Measurements from ENCODE around the gene GDI2.
A peak's percentile ranks its signal among the peaks of the same experiment; 100 is the strongest.
"Not testable (repeated sequence)": the region's sequence is repeated elsewhere in the genome, so short reads cannot be mapped to it uniquely, and the experiment has no call there.

GDI2 gene

DNA sequence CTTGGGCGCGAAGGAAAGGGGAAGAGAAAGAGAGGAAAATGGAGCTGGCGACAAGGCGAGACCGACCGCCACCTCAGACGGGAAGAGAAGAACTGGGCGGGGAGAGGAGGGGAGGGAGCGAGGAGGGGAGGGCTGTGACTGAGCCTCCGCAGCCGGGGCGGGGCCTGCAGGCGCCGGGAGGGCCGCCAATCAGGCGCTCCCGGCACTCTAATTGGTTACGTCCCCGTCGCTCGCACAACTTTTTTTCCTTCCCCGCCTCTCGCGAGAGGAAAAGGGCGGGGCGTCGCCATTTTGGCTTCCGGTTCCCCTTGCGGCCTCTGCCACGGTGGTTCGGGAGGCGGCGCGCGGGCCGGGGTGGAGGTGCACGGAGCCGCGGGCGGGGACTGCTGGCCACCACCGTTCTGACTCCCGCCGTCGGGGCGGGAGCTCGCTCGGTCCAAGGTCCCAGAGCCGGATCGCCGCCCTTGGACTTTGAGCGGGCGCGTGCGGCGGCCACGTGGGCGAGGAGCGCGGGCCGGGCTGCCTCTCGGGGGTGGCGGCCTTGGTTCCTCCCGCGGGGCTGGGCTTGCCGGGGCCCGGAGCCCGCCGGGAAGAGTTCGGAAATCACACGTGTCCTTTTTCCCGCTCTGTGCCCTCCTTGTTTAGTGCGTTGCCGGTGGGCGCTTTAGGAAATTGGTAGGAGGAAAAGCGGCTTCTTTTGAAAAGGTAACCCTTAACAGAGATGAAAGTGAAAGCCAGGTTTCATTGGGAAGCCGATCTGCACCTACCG, at the start of gene GDI2:
Gene GDI2 (minus strand): TSS at position 94 of the 769 bp plus-strand sequence. CDS start 176 bp downstream, outside the sequence.
- DNase-seq: peak; percentile 84

DNA sequence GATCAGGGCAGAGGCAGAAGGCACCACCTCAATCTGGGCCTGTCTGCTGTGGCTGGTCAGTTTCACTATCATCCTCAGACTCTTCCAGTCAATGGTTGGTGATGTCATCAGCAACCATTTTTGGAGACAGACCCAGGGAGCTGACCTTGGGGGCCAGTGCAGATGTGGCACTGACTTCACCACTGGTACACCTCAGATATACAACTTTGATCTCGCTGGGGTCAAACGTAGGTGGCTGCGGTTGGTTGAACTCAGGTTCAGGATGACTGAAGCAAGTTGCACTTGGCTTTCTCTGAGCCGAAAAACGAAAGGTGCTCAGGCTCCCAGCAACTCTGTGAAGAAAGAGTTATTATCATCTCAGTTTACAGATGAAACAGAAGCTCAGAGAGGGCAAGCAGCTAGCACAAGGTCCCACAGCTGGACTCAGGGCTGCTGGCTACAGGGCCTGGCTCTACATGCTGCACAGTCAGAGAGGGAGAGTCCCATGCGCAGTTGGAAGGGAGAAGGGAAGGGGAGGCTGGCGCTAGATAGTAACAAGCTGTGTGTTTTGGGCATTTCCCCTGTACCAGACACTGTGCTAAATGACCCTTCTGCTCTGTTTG, 49.2 kb upstream of the GDI2 start:
- no peak for DNase-seq

DNA sequence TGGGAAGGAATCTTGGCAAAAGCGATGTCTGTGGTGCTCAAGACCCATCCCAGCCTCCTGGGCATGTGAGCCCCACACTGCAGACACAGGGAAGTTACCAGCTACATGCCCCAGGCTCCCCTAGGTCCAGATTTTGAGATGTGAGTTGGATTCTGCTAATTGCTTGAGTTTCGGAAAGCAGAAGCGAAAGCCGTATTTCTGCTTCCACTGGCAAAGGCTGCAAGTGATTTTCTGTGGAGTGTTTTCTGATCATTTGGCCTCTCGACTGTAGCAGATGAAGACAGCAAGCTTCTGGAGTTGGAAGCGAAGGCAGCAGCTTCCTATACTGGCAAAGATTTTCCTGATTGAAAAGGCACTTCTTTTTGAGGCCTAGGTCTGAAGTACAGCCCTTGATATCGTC, 46.8 kb upstream of the GDI2 start:
- DNase-seq: no peak

DNA sequence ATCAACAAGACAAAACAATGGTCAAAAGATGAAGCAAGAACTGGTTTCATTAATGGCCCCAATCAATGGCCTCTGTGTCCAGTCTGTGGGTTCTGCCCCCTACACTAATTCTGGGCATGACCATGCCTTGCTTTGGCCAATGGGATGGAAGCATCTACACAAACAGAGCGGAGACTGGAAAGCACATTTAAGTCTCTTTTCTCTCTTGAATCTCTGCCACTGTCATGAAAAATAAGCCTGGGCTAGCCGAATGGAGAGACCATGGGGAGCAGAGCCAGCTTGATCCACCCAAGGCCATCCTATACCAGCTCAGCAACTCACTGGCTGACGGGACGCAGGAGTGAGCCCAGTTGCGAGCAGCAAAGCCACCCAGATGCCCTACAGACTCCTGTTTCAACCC, 45.6 kb upstream of the GDI2 start:
- no peak for DNase-seq

DNA sequence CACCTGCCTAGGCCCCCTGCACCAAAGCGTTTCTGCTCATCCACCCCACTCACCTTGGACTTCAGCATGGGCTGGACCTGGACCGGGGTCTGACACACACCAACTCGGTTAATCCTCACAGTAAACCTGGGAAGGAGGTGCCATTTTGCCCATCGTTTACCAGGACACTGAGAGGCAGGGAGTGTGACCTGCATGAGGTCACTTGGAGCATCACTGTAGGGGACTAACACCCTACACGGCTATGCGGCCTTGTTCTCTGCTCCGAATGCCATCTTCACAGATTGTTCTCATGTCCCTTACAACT, 43.4 kb upstream of the GDI2 start:
- no peak for DNase-seq

DNA sequence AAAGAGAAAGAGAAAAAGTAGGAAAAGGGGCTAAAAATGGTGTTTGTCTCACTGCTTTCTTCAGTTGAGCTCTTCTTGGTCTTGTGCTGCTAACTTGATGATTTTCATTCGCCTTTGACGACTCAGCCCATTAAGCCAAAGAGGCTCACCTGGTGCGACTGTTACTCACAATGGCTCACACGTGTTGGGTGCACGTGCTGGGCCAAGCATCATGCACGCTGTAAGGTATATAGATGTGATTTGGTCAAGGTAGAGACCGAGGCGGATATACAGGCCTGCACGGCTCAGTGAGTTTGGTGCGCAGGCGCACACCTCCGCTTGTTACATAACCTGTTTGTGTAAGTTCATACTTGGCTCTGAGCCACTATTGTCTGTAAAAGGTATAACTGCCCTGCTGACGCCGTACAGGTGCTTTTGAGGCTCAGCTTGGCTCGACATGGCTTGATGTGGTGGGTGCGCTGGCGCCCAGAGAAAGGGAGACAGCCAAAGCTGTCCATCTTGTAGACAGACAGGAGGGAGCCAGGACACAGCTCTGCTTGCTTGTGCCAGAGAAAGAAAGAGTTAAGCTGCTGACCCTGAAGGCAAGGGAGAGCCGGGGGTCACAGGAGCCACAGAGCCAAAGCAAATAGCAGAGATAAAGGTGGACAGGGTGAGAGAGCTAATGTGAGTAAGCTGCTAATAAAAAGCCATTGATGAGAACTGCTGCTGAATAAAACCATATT, 42.9 kb upstream of the GDI2 start:
- no peak for DNase-seq

DNA sequence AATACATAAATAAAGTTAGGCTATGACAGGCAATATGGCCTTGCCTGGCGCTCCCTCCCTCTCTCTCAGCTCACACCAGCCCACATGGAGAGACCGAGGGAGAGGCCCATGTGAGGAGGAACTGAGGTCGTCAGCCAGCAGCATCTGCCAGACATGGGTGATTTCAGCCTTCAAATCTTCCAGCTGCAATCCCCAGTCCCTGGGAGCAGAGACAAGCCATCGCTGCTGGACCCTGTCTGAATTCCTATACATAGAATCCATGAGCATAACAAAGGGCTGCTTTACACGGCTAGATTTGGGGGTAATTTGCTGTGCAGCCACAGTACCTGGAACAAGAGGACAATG, 40.9 kb upstream of the GDI2 start:
- no peak for DNase-seq

DNA sequence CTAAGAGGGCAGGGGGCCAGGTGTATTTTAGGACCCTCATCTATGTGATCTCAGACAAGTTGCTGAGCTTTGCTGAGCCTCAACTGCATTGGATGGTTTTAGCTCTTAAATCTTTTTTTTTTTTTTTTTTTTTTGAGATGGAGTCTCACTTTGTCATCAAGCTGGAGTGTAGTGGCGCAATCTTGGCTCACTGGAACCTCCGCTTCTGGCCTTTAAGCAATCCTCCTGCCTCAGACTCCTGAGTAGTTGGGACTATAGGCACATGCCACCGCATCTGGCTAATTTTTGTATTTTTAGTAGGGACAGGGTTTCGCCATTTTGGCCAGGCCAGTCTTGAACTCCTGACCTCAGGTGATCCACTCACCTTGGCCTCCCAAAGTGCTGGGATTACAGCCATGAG, 33.4 kb upstream of the GDI2 start:
- not testable (repeated sequence) for DNase-seq

DNA sequence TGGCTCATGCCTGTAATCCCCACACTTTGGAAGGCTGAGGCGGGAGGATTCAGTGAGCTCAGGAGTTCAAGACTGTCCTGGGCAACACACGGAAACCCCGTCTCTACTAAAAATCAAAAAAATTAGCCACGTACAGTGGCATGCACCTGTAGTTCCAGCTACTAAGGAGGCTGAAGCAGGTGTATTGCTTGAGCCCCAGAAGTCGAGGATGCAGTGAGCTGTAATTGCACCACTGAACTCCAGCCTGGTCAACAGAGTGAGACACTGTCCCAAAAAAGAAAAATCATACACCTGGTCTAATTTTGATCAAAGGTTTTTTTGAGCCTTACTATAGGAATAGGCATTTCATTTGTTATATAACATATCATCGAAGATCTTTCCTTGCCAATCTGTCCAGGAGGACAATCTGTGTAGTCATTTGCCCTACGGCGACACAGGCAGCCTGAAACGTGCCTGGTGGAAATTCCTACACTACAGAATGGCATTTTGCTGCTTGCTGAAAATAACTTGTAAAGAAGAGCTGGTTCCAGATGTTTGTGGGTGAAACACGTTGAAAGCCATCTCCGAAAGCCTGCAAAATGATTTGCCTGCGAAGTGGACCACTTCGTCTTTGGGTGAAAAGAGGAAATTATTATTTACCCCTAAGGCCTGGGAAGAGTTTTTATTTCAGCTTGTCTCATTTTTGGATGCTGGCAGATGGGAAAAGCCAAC, 31.3 kb upstream of the GDI2 start:
- no peak for DNase-seq

DNA sequence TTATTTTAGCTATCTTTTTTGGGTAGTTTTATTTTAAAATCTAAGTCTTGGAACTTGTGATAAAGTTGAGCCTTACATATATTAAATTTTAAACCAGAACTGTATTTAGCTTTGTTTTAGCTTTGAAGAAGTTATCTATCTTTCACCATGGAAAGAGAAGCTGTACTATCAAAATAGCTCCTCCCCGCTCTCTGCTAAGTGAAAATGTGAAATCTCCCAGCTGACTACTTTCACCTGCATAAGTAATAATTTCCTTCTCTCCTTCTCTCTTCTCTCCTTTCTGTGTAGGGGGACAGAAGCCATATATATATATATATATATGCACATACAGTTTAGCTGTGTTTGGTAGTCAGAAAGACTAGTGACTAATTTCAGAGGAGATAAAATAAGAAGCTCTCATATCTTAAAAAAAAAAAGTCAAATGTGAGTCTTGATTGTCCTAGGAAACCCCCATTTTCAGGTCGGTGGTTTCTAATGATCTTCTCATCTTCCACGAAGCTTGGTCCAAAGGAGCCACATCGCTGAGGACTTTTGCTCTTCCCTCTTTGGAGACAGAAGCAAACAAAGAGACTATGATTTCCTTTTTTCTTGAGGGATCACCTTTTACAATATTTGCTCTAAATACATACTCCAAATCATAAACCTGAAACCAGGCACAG, 30.6 kb upstream of the GDI2 start:
- DNase-seq: no peak

DNA sequence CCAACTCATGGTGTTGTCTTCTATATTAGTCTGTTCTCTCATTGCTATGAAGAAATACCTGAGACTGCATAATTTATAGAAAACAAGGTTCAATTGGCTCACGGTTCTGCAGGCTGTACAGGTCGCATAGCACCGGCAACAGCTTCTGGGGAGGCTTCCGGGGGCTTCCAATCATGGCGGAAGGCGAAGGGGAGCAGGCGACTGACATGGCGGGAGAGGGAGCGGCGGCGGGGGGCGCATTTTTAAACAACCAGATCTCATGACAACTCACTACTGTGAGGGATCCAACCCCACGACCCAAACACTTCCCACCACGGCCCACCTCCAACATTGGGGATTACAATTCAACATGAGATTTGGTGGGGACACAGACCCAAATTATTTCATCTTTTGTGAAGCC, 28.7 kb upstream of the GDI2 start:
- no peak for DNase-seq

DNA sequence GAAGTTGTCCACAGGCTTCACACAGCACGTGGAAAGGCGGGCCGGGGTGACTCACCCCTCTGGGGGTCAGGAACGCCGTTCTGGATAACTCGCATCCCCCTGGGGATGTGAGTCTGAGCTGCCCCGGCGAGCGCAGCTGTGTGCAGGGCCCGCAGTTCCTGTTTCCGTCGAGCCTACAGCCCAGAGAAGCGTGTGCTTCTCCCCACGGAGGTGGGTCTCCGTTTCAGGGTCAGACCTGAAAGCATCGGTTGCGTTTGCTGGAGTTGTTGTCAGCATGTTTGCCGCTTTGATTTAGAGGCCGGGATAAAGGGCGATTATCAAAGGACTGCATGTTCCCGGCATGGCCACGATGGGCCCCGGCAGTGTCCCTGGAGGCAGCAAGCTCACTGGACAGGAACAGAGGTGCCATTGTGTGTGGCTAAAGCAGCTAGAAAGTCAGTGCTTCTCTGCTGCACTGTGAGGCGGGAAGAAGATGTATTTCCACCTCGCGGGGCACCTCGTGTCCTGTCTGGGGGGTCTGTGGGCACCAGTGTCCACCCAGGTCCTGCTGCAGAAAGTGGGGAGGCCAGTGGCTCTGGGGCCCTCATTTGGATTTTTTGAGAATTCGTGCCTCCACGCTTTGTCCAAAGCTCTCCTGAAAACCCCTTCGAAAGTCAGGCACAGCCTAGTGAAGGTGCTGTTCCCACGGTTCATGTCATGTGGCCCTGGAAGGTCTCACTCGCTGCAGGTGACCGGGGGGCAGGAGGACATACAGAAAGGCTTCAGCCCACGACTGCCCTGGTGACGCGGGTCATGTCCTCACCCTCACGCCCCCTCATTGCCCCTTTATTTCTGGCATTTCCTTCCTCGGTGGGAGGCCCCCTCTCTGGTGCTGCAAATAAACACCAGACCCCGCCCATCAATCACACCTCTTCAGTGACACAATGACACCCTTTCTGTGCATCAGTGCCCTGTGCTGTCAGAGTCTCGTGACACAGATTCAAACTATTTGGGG, 27.4 kb upstream of the GDI2 start:
- no peak for DNase-seq

DNA sequence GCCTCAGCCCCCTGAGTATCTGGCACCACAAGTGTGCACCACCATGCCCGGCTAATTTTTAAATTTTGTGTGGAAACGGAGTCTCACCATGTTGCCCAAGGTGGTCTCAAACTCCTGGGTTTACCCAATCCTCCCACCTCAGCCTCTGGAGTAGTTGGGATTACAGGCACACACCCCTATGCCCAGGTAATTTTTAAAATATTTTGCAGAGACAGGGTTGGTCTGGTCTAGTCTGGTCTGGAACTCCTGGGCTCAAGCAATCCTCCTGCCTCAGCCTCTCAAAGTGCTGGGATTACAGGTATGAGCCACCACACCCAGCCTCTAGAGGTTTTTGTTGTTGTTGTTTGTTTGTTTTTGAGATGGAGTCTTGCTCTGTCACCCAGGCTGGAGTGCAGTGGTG, 22.9 kb upstream of the GDI2 start:
- DNase-seq: not testable (repeated sequence)

DNA sequence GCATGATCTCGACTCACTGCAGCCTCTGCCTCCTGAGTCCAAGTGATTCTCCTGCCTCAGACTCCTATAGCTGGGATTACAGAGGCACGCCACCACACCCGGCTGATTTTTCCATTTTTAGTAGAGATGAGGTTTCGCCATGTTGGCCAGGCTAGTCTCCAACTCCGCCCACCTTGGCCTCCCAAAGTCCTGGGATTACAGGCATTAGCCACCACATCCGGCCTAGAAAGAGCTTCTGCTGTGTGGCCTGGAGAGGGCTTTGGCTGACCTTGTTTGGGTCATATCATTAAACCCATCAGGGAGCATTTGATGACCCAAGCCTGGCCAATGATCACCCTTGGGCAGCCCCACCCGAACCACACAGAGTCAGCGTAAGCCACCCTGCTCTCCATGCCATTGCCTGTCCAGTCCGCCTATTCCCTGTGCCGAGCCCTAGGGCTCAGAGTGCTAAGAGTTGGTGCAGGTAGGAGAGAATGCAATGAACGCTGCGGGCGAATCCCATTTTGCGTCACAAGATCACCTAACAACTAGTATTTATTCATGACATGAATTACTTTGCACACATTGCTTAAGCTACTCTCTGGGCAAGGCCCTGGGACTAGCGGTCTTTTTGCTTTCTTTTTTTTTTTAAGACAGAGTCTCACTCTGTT, 22.3 kb upstream of the GDI2 start:
- DNase-seq: no peak

DNA sequence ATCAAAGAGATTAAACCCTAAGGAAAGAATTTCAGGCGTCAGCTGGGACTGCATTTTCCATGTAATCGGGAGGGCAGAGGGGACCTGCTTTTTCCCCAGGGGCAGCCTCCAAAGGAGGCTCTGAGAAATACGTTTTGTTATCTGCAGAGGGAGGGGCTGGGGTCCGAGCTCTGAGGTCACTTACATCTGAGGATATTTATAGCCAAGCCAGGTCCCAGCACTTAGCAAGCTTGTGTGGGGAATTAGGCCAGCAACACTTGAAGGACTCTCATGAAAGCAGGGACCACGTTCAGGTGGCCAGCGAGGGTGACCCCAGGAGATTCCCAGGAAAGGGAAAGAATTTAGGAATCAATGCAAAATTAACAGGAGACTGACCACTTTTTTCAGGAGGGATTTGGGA, 20.6 kb upstream of the GDI2 start:
- no peak for DNase-seq

DNA sequence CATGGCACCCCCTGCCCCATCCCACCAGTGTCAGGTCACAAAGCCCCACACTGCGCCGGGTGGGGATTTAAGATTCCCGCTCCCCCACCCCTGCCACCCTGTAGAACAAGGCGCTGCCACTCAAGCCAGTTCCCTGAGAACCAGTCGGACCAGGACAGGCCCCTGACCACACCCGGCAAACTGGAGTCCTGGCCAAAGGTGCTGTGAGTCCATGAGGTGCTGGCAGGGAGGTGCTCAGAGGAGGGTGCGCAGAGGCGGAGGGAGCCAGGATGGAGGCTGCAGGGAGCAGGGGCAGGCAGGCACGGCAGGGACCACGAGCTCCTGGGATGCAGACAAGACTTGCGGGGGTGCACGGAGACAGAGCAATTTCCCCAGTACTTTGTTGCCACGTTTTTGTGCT, 19.7 kb upstream of the GDI2 start:
- DNase-seq: no peak

DNA sequence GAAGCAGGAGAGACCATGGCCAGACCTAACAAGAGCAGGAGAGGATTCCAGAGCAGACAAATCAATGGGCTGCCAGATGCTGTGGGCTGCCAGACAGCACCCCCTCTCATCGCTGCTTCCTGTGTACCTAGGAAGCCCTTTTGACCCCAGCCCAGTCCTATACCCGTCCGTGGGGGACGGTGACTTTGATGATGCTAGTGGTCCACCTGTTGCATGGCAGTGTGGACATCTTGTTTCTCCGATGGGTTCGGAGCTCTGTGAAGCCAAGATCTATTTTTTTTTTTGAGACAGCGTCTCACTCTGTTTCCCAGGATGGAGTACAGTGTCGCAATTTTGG, 18.2 kb upstream of the GDI2 start:
- no peak for DNase-seq

DNA sequence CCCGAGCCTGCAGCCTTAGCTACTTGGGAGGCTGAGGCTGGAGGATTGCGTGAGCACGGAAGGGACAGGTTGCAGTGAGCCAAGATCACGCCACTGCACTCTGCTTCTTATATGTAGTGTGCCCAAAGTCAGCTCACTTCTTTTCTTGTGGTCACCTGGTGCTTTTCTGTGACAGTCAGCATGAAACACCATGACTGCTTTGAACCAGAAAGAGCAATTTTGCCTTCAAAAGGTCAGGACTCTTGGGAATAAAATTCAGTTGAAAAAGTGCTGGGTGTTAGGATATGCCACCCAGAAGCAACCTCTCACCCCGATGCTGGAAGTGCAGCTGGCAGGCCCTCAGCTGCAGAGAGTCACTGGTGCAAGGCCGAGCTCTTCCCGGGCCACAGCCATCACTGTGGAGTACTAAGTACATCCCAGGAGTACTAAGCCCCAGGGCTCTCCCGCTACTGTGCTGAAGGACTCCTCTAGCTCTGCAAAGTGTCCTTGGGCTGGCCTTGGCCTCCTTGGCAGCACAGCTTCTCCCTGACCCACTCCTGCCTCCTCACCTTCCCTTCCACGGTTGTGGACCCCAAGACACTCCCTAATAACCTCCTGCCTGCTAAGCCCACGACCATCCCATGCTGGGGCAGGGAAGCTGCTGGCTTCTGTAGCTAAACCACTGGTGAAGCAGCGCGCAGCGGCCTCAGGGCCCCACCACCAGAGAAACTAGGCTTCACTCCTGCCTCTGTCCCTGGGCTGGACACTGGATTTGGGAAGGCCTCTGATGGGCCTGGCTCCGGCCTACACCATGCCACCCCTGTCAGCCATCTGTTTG, 17.6 kb upstream of the GDI2 start:
- no peak for DNase-seq

DNA sequence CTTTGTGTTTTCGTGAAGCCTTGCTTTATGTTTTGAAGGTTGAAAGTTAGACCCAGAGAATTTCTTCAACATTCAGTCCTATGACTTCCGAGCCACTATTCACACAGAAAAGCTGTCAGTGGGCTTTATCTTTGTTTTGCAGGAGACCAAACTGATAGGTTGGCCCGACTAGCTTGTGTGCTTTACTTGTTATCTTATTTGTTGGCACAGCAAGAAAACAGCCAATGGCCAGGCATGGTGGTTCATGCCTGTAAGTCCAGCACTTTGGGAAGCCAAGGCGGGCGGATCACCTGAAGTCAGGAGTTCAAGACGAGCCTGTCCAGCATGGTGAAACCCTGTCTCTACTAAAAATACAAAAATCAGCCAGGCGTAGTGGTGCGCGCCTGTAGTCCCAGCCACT, 16.0 kb upstream of the GDI2 start:
- DNase-seq: no peak

DNA sequence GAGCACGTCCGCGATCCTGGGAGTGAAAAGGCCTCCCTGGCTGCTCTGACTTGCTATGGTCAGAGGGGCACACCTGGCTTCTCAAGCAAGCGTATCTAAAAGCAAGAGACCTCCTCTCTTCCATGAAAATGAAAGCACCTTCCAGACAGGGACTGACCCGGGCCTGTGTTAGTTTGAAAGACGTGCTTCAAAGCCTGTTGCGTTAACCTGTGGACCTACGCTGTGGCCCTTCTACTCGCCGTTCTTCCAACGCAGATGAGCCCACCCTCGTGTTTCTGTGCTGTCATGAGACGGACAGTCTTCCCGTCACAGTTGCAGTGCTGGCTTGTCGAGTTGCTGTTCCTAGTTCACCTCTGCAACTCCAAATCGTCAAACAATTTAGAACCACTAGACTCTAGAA, 15.5 kb upstream of the GDI2 start:
- DNase-seq: no peak

DNA sequence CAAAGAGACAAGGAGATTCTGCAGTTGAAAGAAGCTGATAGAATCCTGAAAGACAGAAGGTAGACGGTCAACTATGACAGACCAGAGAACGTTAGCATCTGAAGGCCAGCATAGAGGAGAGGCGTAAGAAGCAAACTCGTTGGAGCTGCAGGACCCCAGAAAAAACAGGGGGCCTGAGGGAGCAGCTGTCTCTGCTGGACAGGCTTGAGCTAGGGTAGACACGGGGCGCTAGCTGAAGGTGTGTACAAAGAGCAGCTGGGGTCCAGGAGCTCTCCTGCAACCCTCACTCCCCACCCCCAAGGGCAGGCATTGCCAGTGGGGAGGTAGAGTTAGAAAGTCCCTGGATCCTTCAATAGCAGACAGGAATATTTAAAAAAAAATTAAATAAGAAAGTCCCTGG, 14.6 kb upstream of the GDI2 start:
- no peak for DNase-seq
